Fibroblast of the aortic adventitia (primary cell): ENCODE measurements around the gene RCAN2. TPM values are rescaled to one million over a fixed set of nuclear protein-coding genes. Genes with fewer than 3 reads are reported as not detected.
A peak's percentile ranks its signal among the peaks of the same experiment; 100 is the strongest.

ENCODE experiments used
- DNase-seq: peaks from one replicate; pipeline ENCODE4 v3.0.0-alpha.2; 2010; ENCODE audit warnings: low read depth
- H3K4me3 ChIP-seq: 2 replicates; pipeline ENCODE4 v1.5.1; 2011; ENCODE audit warnings: low read depth, mild to moderate bottlenecking, control low read depth, low read length, moderate library complexity
- total RNA-seq: library from RNA; depleted of rRNA; stranded (reverse); fragments of >200 nt; gene quantifications from 2 replicates; pipeline ENCODE4 v1.2.3, GENCODE V29; 2012; ENCODE audit warnings: low replicate concordance
- TF ChIP-seq, protein P1 (sequence below): IDR thresholded peaks from 2 replicates; pipeline ENCODE4 v1.5.1; 2011; ENCODE audit warnings: mild to moderate bottlenecking, low read length, control low read depth, inconsistent platforms; ENCODE audit not compliant: insufficient read depth

The RCAN2 gene
- total RNA-seq: 8.0 and 14.9 TPM in 2 replicates

DNA sequence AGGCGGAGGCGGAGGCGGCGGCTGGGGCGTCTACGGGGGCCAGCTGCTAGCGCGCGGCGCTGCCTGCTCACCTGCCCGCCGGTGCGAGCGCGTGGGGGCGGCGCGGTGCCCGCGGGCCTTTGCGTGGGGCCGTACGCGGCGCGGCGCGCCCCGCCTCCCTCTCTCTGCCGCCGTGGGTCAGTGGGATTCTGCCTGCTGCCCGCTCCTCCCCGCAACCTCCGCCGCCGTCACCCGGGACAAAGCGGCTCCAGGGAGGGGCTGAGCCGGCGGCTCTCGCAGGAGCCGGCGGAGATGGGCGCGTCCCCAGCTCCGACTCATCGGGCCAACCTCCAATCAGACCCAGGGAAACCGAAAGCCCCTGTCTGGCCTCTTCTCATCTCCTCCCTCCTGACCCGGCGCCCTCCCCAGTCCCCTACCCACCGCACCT is at the start of gene RCAN2:
Gene RCAN2, minus strand, starts transcription at position 249 of the 427 bp plus-strand sequence.
- TF ChIP-seq, protein P1, sequence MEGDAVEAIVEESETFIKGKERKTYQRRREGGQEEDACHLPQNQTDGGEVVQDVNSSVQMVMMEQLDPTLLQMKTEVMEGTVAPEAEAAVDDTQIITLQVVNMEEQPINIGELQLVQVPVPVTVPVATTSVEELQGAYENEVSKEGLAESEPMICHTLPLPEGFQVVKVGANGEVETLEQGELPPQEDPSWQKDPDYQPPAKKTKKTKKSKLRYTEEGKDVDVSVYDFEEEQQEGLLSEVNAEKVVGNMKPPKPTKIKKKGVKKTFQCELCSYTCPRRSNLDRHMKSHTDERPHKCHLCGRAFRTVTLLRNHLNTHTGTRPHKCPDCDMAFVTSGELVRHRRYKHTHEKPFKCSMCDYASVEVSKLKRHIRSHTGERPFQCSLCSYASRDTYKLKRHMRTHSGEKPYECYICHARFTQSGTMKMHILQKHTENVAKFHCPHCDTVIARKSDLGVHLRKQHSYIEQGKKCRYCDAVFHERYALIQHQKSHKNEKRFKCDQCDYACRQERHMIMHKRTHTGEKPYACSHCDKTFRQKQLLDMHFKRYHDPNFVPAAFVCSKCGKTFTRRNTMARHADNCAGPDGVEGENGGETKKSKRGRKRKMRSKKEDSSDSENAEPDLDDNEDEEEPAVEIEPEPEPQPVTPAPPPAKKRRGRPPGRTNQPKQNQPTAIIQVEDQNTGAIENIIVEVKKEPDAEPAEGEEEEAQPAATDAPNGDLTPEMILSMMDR: no peak
- H3K4me3 ChIP-seq: peak within 1 kb of the TSS; percentile 59
- peak; percentile 15 for DNase-seq

DNA sequence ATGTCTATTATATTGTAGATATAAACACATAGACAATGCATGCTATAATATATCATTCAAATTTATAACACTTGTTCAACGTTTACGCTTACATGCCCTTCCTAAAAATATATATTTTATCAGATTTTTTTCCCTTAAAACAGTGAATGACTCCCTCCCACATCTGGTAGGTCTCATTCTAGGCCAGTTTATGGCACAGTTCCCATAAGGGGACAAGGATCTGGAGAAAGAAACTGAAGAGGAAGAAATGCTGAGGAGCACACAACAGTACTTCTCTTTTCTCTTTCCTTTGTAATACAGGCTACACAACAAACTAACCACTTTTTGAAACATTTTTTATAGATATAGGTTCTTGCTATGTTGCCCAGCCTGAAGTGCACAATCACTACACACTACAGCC is 48.6 kb upstream of the RCAN2 start:
- no peak overlapping the region for H3K4me3 ChIP-seq
- DNase-seq: no peak
- TF ChIP-seq, protein P1: no peak

DNA sequence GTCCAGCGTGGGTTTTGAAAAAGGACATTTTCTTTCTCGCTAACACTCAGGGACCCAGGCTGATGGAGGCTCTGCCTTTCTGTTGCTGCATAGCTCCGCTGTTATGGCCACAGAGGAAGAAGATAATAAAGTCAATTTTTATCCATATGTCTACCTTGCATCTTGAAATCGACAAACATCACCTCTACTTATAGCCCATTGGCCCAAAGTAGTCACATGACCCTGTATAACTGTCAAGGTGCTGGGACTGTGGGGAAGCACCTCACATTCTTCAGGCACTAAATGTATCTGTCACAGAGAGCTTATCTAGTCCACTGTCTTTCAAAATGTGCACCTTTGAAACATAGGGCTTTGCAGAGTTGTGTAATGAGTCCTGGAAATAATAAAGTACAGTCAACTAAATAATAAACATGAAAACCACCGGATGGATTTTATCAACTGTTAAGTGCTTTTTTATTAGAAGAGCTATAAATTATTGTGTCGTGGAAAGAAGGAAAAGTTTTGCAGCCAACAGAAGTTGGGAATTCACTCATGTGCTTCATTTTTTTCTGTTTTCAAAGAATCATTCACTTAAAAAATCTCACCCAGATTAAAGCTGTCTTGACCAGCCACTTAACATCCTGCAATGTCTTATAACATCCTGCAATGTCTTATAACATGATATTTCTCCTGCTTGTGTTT is 47.7 kb upstream of the RCAN2 start:
- TF ChIP-seq, protein P1: no peak
- DNase-seq: no peak
- H3K4me3 ChIP-seq: no peak overlapping the region

DNA sequence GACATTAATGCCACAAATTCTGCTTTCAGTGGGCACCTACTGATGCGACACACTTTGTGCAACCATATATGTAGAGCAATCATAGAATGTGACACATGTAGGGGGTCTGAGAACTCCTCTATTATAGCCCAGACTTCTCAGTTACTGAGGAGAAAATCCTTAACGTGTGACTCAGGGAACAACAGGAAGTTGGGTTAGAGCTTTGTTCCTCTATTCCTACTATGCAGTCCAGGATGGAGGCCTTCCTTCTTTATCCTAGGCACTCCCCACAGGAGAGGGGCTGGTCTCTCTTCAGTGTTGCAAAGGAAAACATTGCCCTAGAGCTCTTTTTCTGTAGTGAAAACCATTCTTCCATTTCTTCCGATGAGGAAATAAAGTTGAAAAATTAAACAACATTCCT is 39.6 kb upstream of the RCAN2 start:
- H3K4me3 ChIP-seq: no peak overlapping the region
- TF ChIP-seq, protein P1: no peak
- no peak for DNase-seq

DNA sequence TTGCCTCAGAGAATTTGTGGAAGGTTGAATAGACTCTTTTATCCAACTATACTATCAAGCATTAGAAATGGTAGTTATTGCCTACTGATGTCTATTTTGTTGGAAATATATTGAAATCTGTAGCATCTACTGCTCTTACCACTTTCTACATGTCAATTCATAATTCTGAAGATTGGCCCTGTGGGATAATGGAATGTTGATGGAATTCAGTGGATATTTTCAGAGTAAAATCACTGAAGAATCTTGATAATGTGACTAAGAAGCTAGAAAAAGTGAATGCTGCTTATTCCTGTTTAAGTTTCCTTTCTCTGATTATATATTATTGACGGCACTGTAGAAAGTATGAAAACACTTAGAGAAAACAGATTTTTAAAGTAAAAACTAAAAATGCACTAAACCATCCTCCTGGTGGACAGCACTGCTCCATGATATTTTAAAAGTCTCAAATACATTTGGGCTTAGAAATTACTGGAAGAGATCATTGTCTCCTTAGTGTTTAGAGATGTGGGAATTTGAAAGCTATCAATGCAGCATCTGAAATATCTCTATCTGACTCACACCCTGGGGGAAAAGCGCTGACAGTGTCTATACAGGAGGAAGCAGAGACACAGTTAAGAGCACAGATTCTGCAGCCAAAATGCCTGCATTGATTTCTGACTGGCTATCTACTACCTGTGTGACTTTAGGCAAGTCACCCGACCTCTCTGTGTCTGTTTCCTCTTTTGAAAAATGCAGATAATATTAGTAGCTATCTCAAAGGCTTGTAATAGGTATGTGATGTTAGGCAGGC is 37.9 kb upstream of the RCAN2 start:
- DNase-seq: no peak
- TF ChIP-seq, protein P1: no peak
- H3K4me3 ChIP-seq: no peak overlapping the region

DNA sequence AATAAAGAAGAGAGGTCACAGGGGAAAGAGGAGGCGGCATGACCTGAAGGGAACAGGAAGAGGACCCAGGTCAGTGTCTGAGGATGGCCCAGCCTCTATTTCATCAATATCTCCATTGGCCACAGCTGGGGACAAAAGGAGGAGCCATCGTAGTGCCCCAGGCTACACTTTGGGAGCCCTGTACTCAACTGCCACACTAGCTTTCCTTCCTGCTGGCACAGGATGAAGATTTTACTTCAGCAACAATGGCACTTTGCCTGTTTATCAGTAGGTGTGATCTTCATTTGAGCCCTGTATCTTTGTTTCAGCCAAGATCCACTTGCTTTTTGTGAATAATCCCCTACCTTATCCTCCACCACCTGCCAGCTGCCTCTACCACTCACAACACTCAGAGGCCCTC is 35.4 kb upstream of the RCAN2 start:
- TF ChIP-seq, protein P1: no peak
- no peak overlapping the region for H3K4me3 ChIP-seq
- DNase-seq: no peak
